Measurements from ENCODE around the gene TMEM121.

TMEM121 gene

DNA sequence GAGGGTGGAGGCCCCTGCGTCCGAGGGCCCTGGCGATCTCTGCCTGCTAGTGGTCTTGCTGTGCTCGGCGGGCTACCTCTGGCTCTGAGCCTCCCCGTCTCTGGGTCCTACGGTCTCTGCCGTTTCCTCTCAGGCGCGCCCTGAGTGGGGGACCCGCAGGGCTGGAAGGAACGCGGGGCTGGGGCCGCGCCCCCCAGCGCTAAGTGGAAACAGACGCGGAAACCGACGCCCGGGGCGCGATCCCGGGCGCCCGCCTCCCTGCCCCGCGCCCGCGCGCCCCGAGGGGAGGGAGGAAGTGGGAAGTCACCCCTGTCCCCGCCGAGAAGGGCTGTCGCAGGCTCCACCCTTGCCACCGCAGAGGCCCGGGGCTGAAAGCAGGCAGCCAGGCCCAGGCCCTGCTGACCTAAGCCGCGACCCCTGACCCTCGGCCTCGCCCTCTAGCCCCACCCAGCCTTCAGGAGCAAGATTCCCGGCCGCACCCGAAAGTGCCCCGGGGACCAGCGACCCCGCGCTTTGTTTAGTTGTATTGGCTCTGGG, 38.9 kb upstream of the TMEM121 start:
- no peak for DNase-seq

GRCh38 chr14:105487986-105488777, 38.2 kb upstream of the TMEM121 start:
- DNase-seq: no peak

DNA sequence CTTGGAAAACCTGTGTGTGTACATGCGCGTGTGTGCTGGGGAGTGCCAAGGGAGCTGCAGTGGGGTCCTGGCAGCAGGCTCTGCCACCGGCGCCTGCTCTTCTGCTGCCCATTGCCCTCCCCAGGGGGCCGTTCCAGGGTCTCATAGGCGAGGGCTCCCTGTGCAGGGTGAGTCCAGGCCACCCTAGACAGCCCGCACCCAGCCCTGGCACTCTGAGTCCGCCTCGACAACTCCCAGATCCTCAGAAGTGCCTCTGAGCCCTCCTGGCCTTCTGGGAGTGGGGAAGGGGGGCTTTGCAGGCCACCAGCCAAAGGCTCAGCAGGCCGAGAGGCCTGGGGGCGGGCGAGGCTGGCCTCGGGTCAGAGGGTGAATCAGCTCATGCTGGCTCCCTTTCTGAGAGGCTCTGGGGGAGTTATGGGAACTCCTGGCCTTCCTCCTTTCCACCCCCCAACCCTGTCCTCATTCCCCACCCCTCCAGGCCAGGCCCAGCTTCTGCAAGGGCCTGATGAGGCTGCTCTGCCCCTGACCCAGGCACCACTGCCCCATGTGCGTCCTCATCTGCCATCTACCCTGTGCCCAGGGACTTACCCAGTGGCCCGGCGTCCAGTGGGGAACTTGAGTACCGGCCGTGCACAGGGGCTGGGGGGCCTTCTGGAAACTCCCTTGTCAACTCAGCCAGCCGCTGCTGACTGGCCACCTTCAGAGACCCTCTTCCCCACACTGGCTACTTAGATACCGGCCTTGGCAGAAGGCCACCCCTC, 37.4 kb upstream of the TMEM121 start:
- no peak for DNase-seq

GRCh38 chr14:105489542-105490266, 36.7 kb upstream of the TMEM121 start:
- peak; percentile 59 for DNase-seq

DNA sequence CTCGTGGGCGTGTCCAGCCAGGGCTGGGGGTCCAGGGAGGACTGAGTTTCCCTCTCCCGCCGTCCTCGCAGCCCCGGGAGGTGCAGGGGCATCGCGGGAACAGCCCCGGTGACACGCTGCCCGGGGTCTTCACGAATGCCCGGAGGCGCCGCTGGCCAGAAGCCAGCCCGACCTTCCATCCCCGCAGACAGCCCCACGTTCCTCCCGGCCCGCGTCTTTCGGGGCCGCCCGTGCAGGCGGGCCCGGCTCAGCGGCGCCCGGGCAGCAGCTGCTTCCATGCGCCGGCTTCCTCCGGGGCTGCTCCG, 36.2 kb upstream of the TMEM121 start:
- DNase-seq: no peak

- peak; percentile 100 for DNase-seq
Measured at GRCh38 chr14:105490572-105491365, 35.6 kb upstream of the TMEM121 start, which contains the start of gene TEDC1. Gene TEDC1 (plus strand): TSS chr14:105491246. CDS start chr14:105491376, 130 bp downstream.

- no peak for DNase-seq
Measured at GRCh38 chr14:105491366-105491973, 34.9 kb upstream of the TMEM121 start.

- no peak for DNase-seq
Measured at GRCh38 chr14:105492031-105492970, 34.1 kb upstream of the TMEM121 start.

DNA sequence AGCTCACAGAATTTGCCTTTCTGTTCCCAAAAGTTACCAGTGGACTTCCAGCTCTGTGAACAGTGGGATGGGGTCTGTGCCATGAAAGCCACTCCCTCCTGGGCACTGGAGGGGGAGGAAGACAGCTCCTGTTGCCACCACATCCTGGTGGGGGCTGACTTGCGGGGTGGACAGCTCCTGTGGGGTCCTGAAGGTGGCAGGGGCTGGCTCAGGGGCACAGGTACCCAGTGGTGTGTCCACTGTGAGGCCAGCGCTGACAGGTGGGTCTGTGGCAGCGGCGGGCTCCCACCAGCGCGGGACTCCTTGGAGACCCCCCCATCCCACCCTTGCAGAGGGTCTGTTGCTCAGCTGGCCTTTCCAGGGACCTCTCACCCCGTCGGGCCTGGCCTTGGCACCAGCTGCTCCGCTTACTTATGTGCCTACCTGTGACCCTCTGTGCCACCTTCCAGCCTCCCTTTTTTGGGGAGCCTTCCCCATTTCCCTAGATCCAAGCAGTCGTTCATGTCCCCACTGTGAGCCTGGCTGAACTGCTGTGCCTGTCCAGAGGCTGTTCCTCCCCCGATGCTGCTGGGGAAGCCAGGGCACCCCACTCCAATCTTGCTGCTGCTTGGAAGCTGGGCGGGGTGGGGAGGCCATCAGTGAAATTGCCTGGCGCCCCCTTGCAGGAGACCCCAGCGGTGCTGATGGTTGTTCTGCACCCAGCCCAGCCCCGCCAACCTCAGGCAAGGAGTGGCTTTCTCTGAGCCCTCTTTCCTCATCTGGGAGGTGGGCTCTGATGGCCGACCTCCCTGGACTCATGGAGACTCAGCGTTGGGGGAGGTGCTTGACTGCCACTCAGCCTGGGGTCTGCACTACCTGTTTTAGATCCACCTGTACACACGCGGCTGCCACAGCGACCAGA, 33.2 kb upstream of the TMEM121 start:
- no peak for DNase-seq

DNA sequence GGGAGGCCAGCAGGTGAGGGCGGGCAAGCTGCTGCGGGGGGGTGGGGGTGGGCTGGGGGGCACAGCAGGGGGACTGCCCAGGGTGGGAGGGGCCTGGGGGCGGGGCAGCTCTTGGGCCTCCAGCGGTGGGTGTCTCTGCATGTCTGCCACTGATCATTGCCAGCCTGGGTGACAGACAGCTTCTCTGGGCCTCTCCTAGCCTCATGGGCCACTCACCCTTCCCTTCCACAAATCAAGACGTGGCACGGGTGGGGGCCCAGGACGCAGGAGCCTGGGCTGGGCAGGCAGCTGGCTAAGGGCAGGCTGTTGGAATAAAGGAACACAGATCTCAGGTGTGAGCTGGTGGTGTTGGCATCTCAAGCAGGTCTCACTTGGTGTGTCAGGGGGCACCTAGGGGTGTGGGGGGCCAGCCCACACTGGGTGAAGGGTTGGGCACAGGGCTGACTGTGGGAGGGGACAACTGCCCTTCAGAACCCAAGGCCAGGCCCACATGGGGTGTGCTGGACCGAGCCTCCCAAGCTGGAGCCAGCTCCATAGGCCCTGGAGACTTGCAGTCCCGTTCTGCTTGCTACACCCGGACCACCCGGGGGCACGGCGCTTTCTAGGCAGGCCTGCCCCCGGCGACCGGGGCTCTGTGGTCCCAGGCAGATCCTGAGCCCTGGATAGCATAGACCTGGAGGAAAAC, 32.3 kb upstream of the TMEM121 start:
- DNase-seq: no peak

DNA sequence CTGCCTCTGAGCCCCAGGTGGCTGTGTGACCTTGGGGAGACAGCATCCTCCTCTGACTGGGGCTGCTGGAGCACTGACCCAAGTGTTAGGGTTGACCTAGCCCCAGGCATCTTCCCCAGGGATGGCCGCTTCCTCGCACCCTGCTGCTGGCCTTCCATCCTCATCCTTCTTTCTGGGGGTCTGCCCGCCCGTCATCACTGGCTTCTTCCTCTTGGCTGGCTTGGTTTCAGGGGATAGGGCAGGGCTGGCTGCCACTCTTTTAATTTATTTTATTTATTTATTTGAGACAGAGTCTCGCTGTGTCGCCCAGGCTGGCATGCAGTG, 31.8 kb upstream of the TMEM121 start:
- DNase-seq: no peak

DNA sequence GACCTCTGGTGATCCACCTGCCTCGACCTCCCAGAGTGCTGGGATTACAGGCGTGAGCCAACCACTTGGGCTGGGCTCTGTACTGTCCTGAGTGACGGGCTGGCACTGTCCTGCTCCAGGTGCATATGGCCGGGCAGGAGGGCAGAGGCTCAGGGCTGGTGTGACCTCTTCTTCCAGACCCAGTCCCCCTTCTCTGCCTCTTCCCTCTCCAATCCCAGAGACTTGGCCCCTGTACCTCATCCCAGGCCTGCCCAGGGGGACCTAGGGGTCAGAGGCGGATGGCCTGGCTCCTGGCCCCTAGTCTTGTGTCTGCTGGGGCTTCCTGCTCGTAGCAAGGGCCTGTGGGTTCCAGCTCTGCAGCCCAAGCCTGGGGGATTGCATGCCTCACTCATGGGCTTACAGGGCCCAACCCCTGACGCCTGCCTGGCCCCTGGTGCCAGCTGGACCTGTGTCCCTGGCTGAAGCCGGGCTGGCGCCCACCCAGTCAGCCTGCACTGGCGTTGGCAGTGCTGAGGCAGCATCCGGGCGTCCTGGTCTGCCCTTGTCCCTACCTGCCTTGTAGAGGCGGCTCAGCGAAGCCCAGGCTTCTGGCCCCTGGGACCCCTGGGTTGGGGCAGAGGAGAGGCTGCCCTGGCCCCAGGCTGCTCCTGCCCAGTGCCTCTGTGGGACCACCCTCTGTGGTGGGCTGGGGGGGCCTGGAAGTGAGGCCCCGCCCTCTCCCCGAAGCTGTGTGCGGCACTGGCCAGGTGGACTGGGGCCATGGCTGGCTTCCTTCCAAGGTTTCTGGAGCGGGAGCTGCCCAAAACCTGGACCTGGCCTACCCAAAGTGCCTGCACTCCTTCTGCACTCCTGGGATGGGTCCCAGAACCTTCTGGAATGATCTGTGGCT, 31.0 kb upstream of the TMEM121 start:
- no peak for DNase-seq

DNA sequence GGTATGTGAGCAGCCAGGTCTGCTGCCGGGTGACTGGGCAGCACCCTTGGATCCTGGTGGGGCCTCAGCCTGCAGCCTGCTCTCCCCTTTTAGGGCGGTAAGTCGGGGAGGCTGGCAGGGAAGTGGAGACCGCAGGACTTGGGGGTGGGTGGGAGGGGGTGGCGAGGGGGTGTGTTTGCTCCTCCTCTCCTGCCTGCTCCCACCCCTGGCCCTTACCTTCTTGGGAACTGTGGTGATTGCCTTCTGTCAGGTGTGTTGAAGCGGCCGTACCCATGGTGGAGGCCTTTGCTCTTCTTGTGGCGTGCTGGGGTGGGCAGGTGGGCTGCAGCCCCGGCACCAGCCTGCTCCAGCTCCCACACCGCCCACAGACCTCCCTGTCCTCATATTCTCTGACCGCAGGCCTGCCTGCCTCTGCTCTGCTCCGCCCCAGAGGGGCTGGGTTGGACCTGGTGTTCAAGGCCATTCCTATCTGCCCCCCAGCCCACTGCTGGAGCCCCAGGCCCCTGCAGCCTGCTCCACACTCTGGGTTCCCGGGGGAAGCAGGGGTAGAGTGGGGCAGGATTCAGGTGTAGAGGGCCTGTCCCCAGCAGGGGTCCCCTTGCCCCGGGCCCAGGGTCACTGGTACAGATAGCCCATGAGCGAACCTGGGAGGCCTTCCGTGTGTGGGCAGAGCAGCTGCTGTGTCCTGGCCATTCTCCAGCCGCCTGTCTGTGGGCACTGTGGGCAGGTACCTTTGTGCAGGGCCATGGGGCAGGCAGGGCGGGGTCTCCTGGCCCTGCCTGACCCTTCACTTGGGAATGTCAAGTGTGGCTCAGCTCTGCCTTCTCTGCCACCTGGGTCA, 30.2 kb upstream of the TMEM121 start:
- no peak for DNase-seq

DNA sequence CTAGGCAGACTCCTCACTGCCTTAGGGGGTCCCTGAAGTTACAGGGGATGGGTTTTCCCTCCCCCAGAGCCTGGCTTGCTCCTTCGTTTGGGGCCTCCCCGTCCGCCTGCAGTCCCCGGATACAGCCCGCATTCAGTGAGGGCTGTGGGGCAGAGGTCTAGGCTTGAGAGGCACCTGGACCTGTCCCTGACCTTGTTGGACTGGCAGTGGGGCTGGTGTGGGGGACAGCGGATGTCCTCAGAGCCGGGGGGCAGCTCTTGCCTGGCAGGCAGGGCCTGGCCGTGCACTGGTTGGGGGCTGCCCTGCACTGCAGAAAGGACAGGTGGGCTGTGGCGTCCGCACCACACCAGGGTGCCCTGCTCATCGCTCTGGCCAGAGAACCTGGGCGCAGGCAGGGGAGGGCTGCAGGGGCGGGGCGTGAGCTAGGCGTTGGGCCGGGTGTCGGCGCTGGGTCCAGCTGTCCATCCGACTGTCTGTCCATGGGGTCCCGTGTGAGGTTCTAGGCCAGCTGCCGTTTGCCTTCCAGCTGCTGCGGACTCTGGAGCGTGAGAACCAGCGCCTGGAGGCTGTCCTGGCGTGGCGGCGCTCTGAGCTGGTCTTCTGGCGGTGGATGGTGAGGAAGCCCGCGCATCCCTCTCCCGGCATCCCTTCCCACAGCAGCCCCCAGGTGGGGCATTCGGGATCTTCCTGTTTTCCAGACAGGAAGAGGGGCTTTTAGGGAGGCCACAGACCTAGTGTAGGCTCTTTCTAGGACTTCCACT, 29.4 kb upstream of the TMEM121 start:
- no peak for DNase-seq

GRCh38 chr14:105497671-105498429, 28.5 kb upstream of the TMEM121 start:
- no peak for DNase-seq
